ENCODE data around the gene IRGM.

DNA sequence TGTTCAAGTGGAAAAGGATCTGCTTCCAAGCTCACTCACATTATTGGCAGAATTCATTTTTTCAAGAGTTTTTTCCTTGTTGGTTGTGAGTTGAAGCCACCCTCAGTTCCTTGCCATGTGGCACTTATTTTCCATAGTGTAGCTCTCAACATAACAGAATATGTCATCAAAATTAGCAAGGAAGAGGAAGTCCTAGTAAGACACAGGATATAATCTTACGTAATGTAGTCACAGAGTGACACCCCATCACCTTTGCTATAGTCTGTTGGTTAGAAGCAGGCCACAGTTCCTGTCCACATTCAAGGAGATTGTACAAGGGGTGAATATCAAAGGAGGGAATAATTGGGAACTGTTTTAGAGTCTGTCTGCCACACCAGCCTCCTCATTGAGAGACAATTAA is 15.7 kb downstream of the IRGM start:
- TF ChIP-seq GATA3 (IDR thresholded peaks at IDR 0.05; ENCODE audit: low read depth, low read length) = no peak
- TF ChIP-seq GATA2 (IDR thresholded peaks at IDR 0.05; ENCODE audit: low read depth, low read length) = no peak
